ENCODE data around the gene SH3BP2. TPM values are rescaled to one million over a fixed set of nuclear protein-coding genes. Genes with fewer than 3 reads are reported as not detected.

The SH3BP2 gene
- polyA plus RNA-seq, 1 of the 3 experiments (the other 2 are of a cell fraction): 25.2 TPM

DNA sequence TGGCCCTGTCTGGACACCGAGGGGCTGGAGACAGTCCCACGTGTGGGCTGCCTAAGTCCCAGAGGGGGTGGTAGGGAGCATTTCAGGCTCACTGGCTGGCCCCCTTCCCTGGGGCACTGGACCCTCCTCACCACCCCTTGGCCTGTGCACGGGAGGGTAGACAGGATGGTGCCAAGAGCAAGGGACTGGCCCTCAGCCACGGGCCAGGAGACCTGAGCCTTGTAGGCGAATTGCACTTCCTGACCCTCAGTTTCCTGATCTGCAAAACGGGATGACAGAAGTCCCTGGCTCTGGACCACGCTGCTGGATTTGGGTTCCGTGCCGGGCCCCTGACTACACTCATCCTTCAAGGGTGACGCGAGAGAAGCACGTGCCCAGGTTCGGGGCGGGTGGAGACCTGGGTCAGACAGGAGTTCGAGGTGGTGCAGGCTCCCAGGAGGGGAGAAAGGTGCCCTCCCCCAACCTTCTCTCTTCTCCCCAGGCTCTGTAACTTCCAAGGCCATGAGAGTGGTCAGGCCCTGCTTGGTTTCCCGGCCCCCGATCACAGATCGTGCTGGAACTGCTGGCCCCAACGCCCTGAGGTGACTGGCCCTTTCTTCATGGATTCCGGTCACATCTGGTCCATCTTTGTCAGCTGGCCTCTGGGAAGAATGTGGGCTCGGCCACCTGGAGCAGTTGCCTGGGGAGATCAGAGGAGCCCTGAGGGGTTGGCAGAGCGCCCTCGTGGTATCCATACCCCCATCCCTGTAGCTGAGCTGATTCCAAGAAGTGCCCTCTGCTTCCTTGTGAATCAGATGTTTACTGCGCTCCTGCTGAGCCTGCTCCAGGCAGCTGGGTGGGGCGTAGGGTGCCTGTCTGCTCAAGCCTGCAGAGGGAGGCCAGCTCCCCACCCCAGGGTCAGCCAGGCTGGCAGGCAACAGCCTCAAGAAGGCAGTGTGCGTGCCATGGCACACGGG, 3.3 kb downstream of the SH3BP2 start:
- CTCF ChIA-PET: interaction anchor here (1.3 kb wide), 1 partner anchor 158 kb away, joined by 3 read pairs; no protein-coding TSS in a partner anchor
- peak overlapping the region; percentile 44; the same call in 1 of the 2 replicates for H3K4me2 ChIP-seq
- H3K4me1 ChIP-seq (ENCODE audit: control insufficient read depth in 1 of 2, insufficient read depth in 2 of 2, low read depth in 1 of 2, low read length in 1 of 2): peaks cover 31 to 88% of the 10 kb centered on the region in 2 experiments; a peak in 3 of 4 replicates

DNA sequence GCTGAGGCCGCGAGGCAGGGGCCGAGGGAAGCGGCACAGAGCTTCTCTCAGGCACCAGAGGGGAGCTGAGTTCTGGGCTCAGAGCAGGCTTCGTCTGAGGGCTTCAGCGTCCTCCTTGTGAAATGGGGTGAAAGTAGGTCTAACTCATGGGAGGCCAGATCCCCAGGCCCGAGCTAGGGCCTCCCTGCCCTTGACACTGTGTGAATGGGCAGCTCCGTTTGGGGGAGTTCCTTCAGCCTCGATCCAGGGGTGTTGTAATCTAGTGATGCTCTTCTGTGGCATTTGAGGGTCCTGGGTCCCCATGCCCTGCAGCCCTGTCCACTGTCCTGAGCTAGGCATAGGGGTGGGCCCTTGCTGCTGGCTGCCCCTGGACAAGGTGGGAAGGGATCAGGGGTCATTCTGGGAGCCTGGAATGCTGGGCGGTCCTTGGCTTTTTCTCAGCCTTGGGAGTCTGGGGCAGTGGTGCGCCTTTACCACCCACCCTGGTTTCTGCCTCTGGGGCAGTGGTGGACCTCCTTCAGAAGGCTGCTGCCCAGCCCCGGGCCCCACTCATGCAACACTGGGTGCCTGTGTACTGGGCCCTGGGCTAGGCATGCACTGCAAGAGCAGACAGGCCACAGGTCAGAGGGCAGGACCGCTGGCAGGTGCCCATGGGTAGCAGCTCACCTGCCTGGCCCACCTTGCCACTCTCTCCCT, 4.1 kb downstream of the SH3BP2 start:
- no peak overlapping the region for H2AFZ ChIP-seq (ENCODE audit: low read depth)
- peaks cover 7% of the 10 kb centered on the region; the same call in 1 of the 2 replicates for H3K79me2 ChIP-seq (ENCODE audit: insufficient read depth)
- peak overlapping the region in 1 of 2 experiments; percentile 98; a peak in 2 of 4 replicates for H3K27ac ChIP-seq (ENCODE audit: low read depth in 2 of 2, low read length in 1 of 2)
- DNase-seq: peak; percentile 4
- peak overlapping the region; percentile 44; the same call in 1 of the 2 replicates for H3K4me2 ChIP-seq
- H3K9me3 ChIP-seq: no peaks in the 10 kb centered on the region
- POLR2A ChIA-PET: interaction anchor here (1.2 kb wide), 1 partner anchor 10 kb away, joined by 4 read pairs; no protein-coding TSS in a partner anchor
- H3K27me3 ChIP-seq (ENCODE audit: insufficient read depth): no peaks in the 10 kb centered on the region
- H3K4me1 ChIP-seq (ENCODE audit: control insufficient read depth in 1 of 2, insufficient read depth in 2 of 2, low read depth in 1 of 2, low read length in 1 of 2): peaks cover 31 to 89% of the 10 kb centered on the region in 2 experiments; a peak in 3 of 4 replicates
- no peaks in the 10 kb centered on the region for H3K9me2 ChIP-seq
- H3K9ac ChIP-seq: no peak overlapping the region
- CTCF ChIA-PET: interaction anchor here (1.2 to 1.9 kb wide), 4 partner anchors 21 to 157 kb away, joined by 3 to 11 read pairs (median 3); no protein-coding TSS in a partner anchor
- peaks cover 4% of the 10 kb centered on the region for H3F3A ChIP-seq (replicated peaks; ENCODE audit: insufficient read depth)
- no peak overlapping the region for H3K4me3 ChIP-seq (ENCODE audit: low read depth in 2 of 2, low read length in 1 of 2)
- no peaks in the 10 kb centered on the region for H4K20me1 ChIP-seq (ENCODE audit: insufficient read depth)
- no peaks in the 10 kb centered on the region for H3K36me3 ChIP-seq (replicated peaks in 1 of 2; ENCODE audit: control insufficient read depth in 1 of 2, insufficient read depth in 2 of 2, low read length in 1 of 2)
- no CpG with 5 or more reads among the region's 13 CpGs for whole genome bisulfite sequencing (ENCODE audit: low lambda C conversion rate)
- TF ChIP-seq MEF2A (IDR thresholded peaks at IDR 0.05; ENCODE audit: borderline replicate concordance, low read depth): no peak
- no peak for TF ChIP-seq YY1 (IDR thresholded peaks at IDR 0.05; ENCODE audit: low read depth)
- TF ChIP-seq ELF1 (IDR thresholded peaks at IDR 0.05): no peak
- TF ChIP-seq FOXJ3 (CRISPR knock-in tag; IDR thresholded peaks at IDR 0.05): no peak
- no peak for TF ChIP-seq SIN3A (IDR thresholded peaks at IDR 0.05; ENCODE audit: borderline replicate concordance, low read depth, low read length)
- no peak for TF ChIP-seq NFIC (IDR thresholded peaks at IDR 0.05; ENCODE audit: borderline replicate concordance)
- no peak for TF ChIP-seq MAX (IDR thresholded peaks at IDR 0.05; ENCODE audit: low read depth)
- TF ChIP-seq FOSL2 (IDR thresholded peaks at IDR 0.05; ENCODE audit: borderline replicate concordance, low read depth): no peak
- TF ChIP-seq, protein P1, sequence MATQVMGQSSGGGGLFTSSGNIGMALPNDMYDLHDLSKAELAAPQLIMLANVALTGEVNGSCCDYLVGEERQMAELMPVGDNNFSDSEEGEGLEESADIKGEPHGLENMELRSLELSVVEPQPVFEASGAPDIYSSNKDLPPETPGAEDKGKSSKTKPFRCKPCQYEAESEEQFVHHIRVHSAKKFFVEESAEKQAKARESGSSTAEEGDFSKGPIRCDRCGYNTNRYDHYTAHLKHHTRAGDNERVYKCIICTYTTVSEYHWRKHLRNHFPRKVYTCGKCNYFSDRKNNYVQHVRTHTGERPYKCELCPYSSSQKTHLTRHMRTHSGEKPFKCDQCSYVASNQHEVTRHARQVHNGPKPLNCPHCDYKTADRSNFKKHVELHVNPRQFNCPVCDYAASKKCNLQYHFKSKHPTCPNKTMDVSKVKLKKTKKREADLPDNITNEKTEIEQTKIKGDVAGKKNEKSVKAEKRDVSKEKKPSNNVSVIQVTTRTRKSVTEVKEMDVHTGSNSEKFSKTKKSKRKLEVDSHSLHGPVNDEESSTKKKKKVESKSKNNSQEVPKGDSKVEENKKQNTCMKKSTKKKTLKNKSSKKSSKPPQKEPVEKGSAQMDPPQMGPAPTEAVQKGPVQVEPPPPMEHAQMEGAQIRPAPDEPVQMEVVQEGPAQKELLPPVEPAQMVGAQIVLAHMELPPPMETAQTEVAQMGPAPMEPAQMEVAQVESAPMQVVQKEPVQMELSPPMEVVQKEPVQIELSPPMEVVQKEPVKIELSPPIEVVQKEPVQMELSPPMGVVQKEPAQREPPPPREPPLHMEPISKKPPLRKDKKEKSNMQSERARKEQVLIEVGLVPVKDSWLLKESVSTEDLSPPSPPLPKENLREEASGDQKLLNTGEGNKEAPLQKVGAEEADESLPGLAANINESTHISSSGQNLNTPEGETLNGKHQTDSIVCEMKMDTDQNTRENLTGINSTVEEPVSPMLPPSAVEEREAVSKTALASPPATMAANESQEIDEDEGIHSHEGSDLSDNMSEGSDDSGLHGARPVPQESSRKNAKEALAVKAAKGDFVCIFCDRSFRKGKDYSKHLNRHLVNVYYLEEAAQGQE (IDR thresholded peaks at IDR 0.05; ENCODE audit: low read depth, low read length): no peak
- TF ChIP-seq MXI1 (IDR thresholded peaks at IDR 0.05; ENCODE audit: low read depth, low read length): no peak
- no peak for TF ChIP-seq EP300 (IDR thresholded peaks at IDR 0.05; ENCODE audit: borderline replicate concordance in 1 of 2, low read depth in 1 of 2, low read length in 1 of 2)
- TF ChIP-seq USF1 (IDR thresholded peaks at IDR 0.05; ENCODE audit: borderline replicate concordance, low read depth): no peak
- TF ChIP-seq CHD2 (IDR thresholded peaks at IDR 0.05; ENCODE audit: low read length, partially characterized antibody): no peak
- no peak for TF ChIP-seq RFX5 (IDR thresholded peaks at IDR 0.05; ENCODE audit: low read length)
- no peak for TF ChIP-seq TAF1 (IDR thresholded peaks at IDR 0.05; ENCODE audit: borderline replicate concordance, low read depth, low read length)
- no peak for TF ChIP-seq NRF1 (IDR thresholded peaks at IDR 0.05; ENCODE audit: low read depth, low read length)
- no peak for TF ChIP-seq PBX3 (IDR thresholded peaks at IDR 0.05)

More for the DNA sequence above, 3.3 kb downstream of the SH3BP2 start:
- TF ChIP-seq TCF12 (IDR thresholded peaks at IDR 0.05): 0 out of 2 replicates have a peak, but pooled peaks have one; percentile 32
- TF ChIP-seq TAF1 (IDR thresholded peaks at IDR 0.05; ENCODE audit: borderline replicate concordance, low read depth, low read length): no peak
- 0 out of 2 replicates have a peak, but pooled peaks have one; percentile 8 for TF ChIP-seq NFIC (IDR thresholded peaks at IDR 0.05; ENCODE audit: borderline replicate concordance)
- peak overlapping the region in 1 of 2 experiments; percentile 98; a peak in 2 of 4 replicates for H3K27ac ChIP-seq (ENCODE audit: low read depth in 2 of 2, low read length in 1 of 2)
- H3K9me2 ChIP-seq: no peaks in the 10 kb centered on the region
- POLR2A ChIA-PET: no interaction called here
- H3K36me3 ChIP-seq (replicated peaks in 1 of 2; ENCODE audit: control insufficient read depth in 1 of 2, insufficient read depth in 2 of 2, low read length in 1 of 2): no peaks in the 10 kb centered on the region
- peak; percentile 29 for DNase-seq
- H3K9me3 ChIP-seq: no peaks in the 10 kb centered on the region
- no peaks in the 10 kb centered on the region for H3F3A ChIP-seq (replicated peaks; ENCODE audit: insufficient read depth)
- no peak overlapping the region for H3K9ac ChIP-seq
- H2AFZ ChIP-seq (ENCODE audit: low read depth): no peak overlapping the region
- 72% methylated on average over 12 of the region's 27 CpGs for WGBS (ENCODE audit: low lambda C conversion rate)
- no peak overlapping the region for H3K4me3 ChIP-seq (ENCODE audit: low read depth in 2 of 2, low read length in 1 of 2)
- peaks cover 7% of the 10 kb centered on the region; the same call in 1 of the 2 replicates for H3K79me2 ChIP-seq (ENCODE audit: insufficient read depth)
- no peaks in the 10 kb centered on the region for H4K20me1 ChIP-seq (ENCODE audit: insufficient read depth)
- H3K27me3 ChIP-seq (ENCODE audit: insufficient read depth): no peaks in the 10 kb centered on the region

Data from SK-N-SH (cell line).